Measurements from ENCODE around the gene MRPS27.

The MRPS27 gene

GRCh38 chr5:72185496-72186329 lies 134.3 kb downstream of the MRPS27 start:
- Histone ChIP-seq H3K9me3 (ENCODE audit: severe bottlenecking) (no peaks in the 10 kb centered on the region), H3K4me3 (ENCODE audit: severe bottlenecking) (no peak overlapping the region), H3K36me3 (ENCODE audit: low read depth) (peaks cover 9% of the 10 kb centered on the region), H3K27ac (ENCODE audit: poor library complexity, severe bottlenecking) (no peak overlapping the region), H3K4me1 (ENCODE audit: insufficient read depth, poor library complexity, severe bottlenecking) (no peaks in the 10 kb centered on the region), H3K27me3 (ENCODE audit: insufficient read depth, poor library complexity, severe bottlenecking) (no peaks in the 10 kb centered on the region)
- DNase-seq (ENCODE audit: low spot score) (no peak), ATAC-seq (ENCODE audit: low read depth) (no peak)
- TF ChIP-seq, protein P1, sequence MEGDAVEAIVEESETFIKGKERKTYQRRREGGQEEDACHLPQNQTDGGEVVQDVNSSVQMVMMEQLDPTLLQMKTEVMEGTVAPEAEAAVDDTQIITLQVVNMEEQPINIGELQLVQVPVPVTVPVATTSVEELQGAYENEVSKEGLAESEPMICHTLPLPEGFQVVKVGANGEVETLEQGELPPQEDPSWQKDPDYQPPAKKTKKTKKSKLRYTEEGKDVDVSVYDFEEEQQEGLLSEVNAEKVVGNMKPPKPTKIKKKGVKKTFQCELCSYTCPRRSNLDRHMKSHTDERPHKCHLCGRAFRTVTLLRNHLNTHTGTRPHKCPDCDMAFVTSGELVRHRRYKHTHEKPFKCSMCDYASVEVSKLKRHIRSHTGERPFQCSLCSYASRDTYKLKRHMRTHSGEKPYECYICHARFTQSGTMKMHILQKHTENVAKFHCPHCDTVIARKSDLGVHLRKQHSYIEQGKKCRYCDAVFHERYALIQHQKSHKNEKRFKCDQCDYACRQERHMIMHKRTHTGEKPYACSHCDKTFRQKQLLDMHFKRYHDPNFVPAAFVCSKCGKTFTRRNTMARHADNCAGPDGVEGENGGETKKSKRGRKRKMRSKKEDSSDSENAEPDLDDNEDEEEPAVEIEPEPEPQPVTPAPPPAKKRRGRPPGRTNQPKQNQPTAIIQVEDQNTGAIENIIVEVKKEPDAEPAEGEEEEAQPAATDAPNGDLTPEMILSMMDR (IDR thresholded peaks at IDR 0.05; ENCODE audit: poor library complexity, severe bottlenecking), result no peak

GRCh38 chr5:72184408-72184807 lies 135.6 kb downstream of the MRPS27 start:
- DNase-seq (ENCODE audit: low spot score) (no peak), ATAC-seq (ENCODE audit: low read depth) (no peak)
- Histone ChIP-seq H3K36me3 (ENCODE audit: low read depth) (peaks cover 9% of the 10 kb centered on the region), H3K27ac (ENCODE audit: poor library complexity, severe bottlenecking) (no peak overlapping the region), H3K4me3 (ENCODE audit: severe bottlenecking) (no peak overlapping the region), H3K4me1 (ENCODE audit: insufficient read depth, poor library complexity, severe bottlenecking) (peaks cover 5% of the 10 kb centered on the region), H3K9me3 (ENCODE audit: severe bottlenecking) (no peaks in the 10 kb centered on the region), H3K27me3 (ENCODE audit: insufficient read depth, poor library complexity, severe bottlenecking) (no peaks in the 10 kb centered on the region)
- TF ChIP-seq, protein P1 (IDR thresholded peaks at IDR 0.05; ENCODE audit: poor library complexity, severe bottlenecking), result no peak

DNA sequence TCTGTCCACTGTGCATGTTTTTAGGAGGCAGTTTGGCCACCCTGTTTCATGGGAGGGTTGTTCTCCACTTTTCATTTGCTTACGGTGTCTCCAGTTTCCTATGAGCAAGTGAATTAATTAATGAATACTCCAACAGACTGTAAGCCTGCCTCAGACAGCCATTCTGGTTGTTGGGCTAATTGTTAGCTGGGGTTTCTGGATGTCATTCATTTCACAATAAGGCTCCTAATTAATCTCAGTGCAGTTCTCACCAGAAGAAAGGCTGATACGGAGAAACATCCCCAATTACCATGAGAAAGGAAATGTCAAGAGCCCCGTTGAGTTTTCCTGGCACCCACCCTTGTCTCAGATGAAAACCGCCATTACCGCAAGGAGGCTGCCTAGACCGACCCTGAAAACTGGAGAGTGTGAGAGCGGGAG lies 136.9 kb downstream of the MRPS27 start:
- H3K4me3 ChIP-seq (ENCODE audit: severe bottlenecking), result no peak overlapping the region
- H3K27ac ChIP-seq (ENCODE audit: poor library complexity, severe bottlenecking), result no peak overlapping the region
- ATAC-seq (ENCODE audit: low read depth) (no peak), DNase-seq (ENCODE audit: low spot score) (no peak)
- peaks cover 9% of the 10 kb centered on the region for H3K36me3 ChIP-seq (ENCODE audit: low read depth)
- TF ChIP-seq, protein P1 (IDR thresholded peaks at IDR 0.05; ENCODE audit: poor library complexity, severe bottlenecking), result no peak
- H3K4me1 ChIP-seq (ENCODE audit: insufficient read depth, poor library complexity, severe bottlenecking), result peaks cover 13% of the 10 kb centered on the region
- H3K9me3 ChIP-seq (ENCODE audit: severe bottlenecking), result no peaks in the 10 kb centered on the region
- no peaks in the 10 kb centered on the region for H3K27me3 ChIP-seq (ENCODE audit: insufficient read depth, poor library complexity, severe bottlenecking)

DNA sequence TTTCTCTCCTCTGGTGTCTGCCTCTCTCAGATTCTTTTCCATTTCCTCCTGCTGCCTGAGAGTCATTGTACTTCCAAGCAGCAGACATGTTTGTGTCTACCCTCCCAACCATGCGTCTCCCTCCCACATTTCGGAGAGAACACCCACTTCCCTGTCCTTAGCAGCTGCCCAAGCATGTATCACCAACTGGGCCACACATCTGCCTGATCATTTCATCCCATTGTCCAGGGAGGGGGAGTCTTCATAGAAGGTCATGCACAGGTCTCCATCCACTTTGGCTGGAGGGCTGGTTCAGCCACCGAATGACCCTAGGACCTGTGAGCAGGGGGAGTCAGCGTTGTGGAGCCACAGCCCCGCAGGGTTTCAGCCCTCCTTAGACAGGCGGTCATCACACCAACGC lies 137.4 kb downstream of the MRPS27 start:
- H3K4me1 ChIP-seq (ENCODE audit: insufficient read depth, poor library complexity, severe bottlenecking), result peaks cover 13% of the 10 kb centered on the region
- no peaks in the 10 kb centered on the region for H3K27me3 ChIP-seq (ENCODE audit: insufficient read depth, poor library complexity, severe bottlenecking)
- H3K27ac ChIP-seq (ENCODE audit: poor library complexity, severe bottlenecking), result no peak overlapping the region
- H3K9me3 ChIP-seq (ENCODE audit: severe bottlenecking), result no peaks in the 10 kb centered on the region
- no peak overlapping the region for H3K4me3 ChIP-seq (ENCODE audit: severe bottlenecking)
- DNase-seq (ENCODE audit: low spot score) (no peak), ATAC-seq (ENCODE audit: low read depth) (no peak)
- peaks cover 9% of the 10 kb centered on the region for H3K36me3 ChIP-seq (ENCODE audit: low read depth)
- TF ChIP-seq, protein P1 (IDR thresholded peaks at IDR 0.05; ENCODE audit: poor library complexity, severe bottlenecking), result no peak

GRCh38 chr5:72180925-72181324 lies 139.1 kb downstream of the MRPS27 start:
- no peak overlapping the region for H3K4me3 ChIP-seq (ENCODE audit: severe bottlenecking)
- DNase-seq (ENCODE audit: low spot score), result no peak
- H3K4me1 ChIP-seq (ENCODE audit: insufficient read depth, poor library complexity, severe bottlenecking), result peaks cover 13% of the 10 kb centered on the region
- TF ChIP-seq, protein P1 (IDR thresholded peaks at IDR 0.05; ENCODE audit: poor library complexity, severe bottlenecking), result no peak
- H3K27ac ChIP-seq (ENCODE audit: poor library complexity, severe bottlenecking), result no peak overlapping the region
- no peaks in the 10 kb centered on the region for H3K27me3 ChIP-seq (ENCODE audit: insufficient read depth, poor library complexity, severe bottlenecking)
- no peaks in the 10 kb centered on the region; the same call in 1 of the 2 replicates for H3K36me3 ChIP-seq (ENCODE audit: low read depth)
- H3K9me3 ChIP-seq (ENCODE audit: severe bottlenecking), result no peaks in the 10 kb centered on the region
- ATAC-seq (ENCODE audit: low read depth), result no peak
